Left ventricle myocardium inferior (tissue), 1 donor: ENCODE measurements around the gene GPC5. TPM values are rescaled to one million over a fixed set of nuclear protein-coding genes. Genes with fewer than 3 reads are reported as not detected.

Experiments used
- DNase-seq: peaks from one replicate; pipeline ENCODE4 v3.0.0-alpha.2; 2020
- H3K27ac ChIP-seq: fragments of 200-600 bp; replicated peaks from 2 replicates; pipeline ENCODE4 v1.8.0; 2021
- H3K27me3 ChIP-seq: fragments of 200-600 bp; 2 replicates; pipeline ENCODE4 v1.8.0; 2021; ENCODE audit warnings: low read depth
- H3K36me3 ChIP-seq: fragments of 200-600 bp; 2 replicates; pipeline ENCODE4 v1.8.0; 2021
- H3K4me1 ChIP-seq: fragments of 200-600 bp; 2 replicates; pipeline ENCODE4 v1.8.0; 2021
- H3K4me3 ChIP-seq: fragments of 200-600 bp; 2 replicates; pipeline ENCODE4 v1.8.0; 2021; ENCODE audit warnings: mild to moderate bottlenecking, moderate library complexity
- H3K9me3 ChIP-seq: fragments of 200-600 bp; replicated peaks from 2 replicates; pipeline ENCODE4 v1.8.0; 2021
- CTCF ChIP-seq: fragments of 200-600 bp; IDR thresholded peaks from 2 replicates; pipeline ENCODE4 v1.8.0; 2021; ENCODE audit warnings: antibody characterized with exemption, mild to moderate bottlenecking, borderline replicate concordance
- intact Hi-C: fragments of 100-400 bp; cut with micrococcal nuclease; formaldehyde crosslinking; loops from one replicate; pipeline ENCODE4 v1.11.0; 2022
- total RNA-seq: library from RNA; stranded (reverse); fragmentation: NEBNext Ultra II Directional; extraction: Animal tissue kit (Norgen Biotek cat#: 25700); gene quantifications from one replicate; pipeline ENCODE4 v1.2.1, GENCODE V29; 2021
- donor health status: DM: no; HTN: yes; CAD: no; lungs with severe emphysema.

The GPC5 gene
- total RNA-seq, 1 donor from 2014 or later: 1.5 TPM

DNA sequence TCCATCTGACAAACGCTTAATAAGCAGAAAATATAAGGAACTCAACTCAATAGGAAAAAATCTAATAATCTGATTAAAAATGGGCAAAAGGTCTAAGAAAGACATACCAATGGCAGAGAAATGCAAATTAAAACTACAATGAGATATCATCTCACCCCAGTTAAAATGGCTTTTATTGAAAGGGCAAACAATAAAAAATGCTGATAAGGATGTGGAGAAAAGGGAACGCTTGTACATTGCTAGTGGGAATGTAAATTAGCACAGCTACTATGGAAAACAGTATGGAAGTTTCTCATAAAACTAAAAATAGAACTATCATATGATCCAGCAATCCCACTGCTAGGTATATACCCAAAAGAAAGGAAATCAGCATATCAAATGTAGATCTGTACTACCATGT, 1319.4 kb downstream of the GPC5 start:
- H3K36me3 ChIP-seq: no peaks in the 10 kb centered on the region
- no peak overlapping the region for H3K27ac ChIP-seq
- DNase-seq: no peak
- no peaks in the 10 kb centered on the region for H3K27me3 ChIP-seq
- no peak overlapping the region for H3K4me3 ChIP-seq
- H3K9me3 ChIP-seq: no peaks in the 10 kb centered on the region
- no peak for TF ChIP-seq CTCF
- no peaks in the 10 kb centered on the region for H3K4me1 ChIP-seq
- intact Hi-C loops: no loop called here

GRCh38 chr13:92719868-92720267, 1321.4 kb downstream of the GPC5 start:
- Histone ChIP-seq H3K4me3 (no peak overlapping the region), H3K36me3 (no peaks in the 10 kb centered on the region), H3K27ac (no peak overlapping the region), H3K27me3 (no peaks in the 10 kb centered on the region), H3K4me1 (no peaks in the 10 kb centered on the region), H3K9me3 (no peaks in the 10 kb centered on the region)
- no peak for DNase-seq
- TF ChIP-seq CTCF: no peak
- intact Hi-C loops: no loop called here

DNA sequence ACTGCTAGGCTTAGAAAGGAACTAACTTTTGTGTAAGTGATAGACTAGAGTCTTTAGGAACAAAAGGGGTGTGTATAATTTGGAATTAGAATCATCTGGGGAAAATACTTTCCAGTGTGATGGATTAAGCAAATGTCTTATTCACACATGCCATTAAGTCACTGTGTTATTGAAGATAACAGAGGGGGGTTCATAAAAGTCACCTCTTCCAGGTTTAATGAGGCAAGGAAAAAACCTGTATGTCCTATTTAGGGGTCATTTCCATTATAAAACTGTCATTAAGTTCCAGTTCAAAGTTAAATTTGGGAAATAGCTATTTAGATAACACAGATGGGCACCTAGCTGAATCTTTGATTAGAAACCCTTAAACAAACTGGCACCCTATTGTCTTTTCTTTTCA, 1323.2 kb downstream of the GPC5 start:
- DNase-seq: no peak
- no peak overlapping the region for H3K4me3 ChIP-seq
- intact Hi-C loops: no loop called here
- no peaks in the 10 kb centered on the region for H3K9me3 ChIP-seq
- H3K27me3 ChIP-seq: no peaks in the 10 kb centered on the region
- no peaks in the 10 kb centered on the region for H3K36me3 ChIP-seq
- no peak for TF ChIP-seq CTCF
- no peak overlapping the region for H3K27ac ChIP-seq
- no peaks in the 10 kb centered on the region for H3K4me1 ChIP-seq

- Histone ChIP-seq H3K9me3 (no peaks in the 10 kb centered on the region), H3K4me3 (no peak overlapping the region), H3K36me3 (no peaks in the 10 kb centered on the region), H3K27ac (no peak overlapping the region), H3K4me1 (no peaks in the 10 kb centered on the region), H3K27me3 (no peaks in the 10 kb centered on the region)
- TF ChIP-seq CTCF: no peak
- no peak for DNase-seq
- intact Hi-C loops: no loop called here
Measured at GRCh38 chr13:92727118-92727517, 1328.7 kb downstream of the GPC5 start.

- Histone ChIP-seq H3K9me3 (peaks cover 15% of the 10 kb centered on the region), H3K4me1 (no peaks in the 10 kb centered on the region), H3K4me3 (no peak overlapping the region), H3K27ac (no peak overlapping the region), H3K36me3 (no peaks in the 10 kb centered on the region), H3K27me3 (no peaks in the 10 kb centered on the region)
- TF ChIP-seq CTCF: no peak
- intact Hi-C loops: no loop called here
- DNase-seq: no peak
Measured at GRCh38 chr13:92734068-92734467, 1335.6 kb downstream of the GPC5 start.

DNA sequence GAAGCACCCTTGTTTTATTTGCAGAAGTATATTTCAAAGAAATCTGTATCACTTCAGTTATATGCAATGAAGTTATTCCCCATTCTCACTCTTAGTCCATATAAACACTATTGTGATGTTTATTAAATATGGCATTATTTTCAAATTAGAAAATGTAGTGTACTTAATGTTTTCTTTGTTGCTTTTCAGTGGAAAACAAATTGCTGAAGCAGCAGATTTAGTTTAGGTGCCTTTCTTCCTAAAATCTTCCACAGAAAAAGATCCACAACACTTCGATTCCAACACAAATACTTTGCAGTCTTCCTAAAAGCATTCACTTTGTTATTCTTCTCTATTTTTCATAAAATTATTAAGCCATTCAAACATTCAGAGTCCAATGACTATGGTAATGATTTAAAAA, 1336.1 kb downstream of the GPC5 start:
- no peaks in the 10 kb centered on the region for H3K4me1 ChIP-seq
- TF ChIP-seq CTCF: no peak
- no peak overlapping the region for H3K27ac ChIP-seq
- intact Hi-C loops: no loop called here
- H3K36me3 ChIP-seq: no peaks in the 10 kb centered on the region
- DNase-seq: no peak
- H3K4me3 ChIP-seq: no peak overlapping the region
- H3K9me3 ChIP-seq: peaks cover 15% of the 10 kb centered on the region
- H3K27me3 ChIP-seq: no peaks in the 10 kb centered on the region
